ENCODE results near the gene COL23A1.

The COL23A1 gene

GRCh38 chr5:178514851-178515418 lies 75.3 kb downstream of the COL23A1 start:
- H3K27me3 ChIP-seq (ENCODE audit: insufficient read depth, low read length) = no peaks in the 10 kb centered on the region
- H3K9me3 ChIP-seq (ENCODE audit: insufficient read depth, low read depth, low read length) = no peaks in the 10 kb centered on the region; the same call in 1 of the 2 replicates
- no peaks in the 10 kb centered on the region for H3K4me1 ChIP-seq (ENCODE audit: insufficient read depth, low read length)

GRCh38 chr5:178511172-178511571 lies 79.0 kb downstream of the COL23A1 start:
- Histone ChIP-seq H3K4me1 (ENCODE audit: insufficient read depth, low read length) (no peaks in the 10 kb centered on the region), H3K27me3 (ENCODE audit: insufficient read depth, low read length) (no peaks in the 10 kb centered on the region), H3K36me3 (ENCODE audit: insufficient read depth, low read depth, low read length) (no peaks in the 10 kb centered on the region)

More at GRCh38 chr5:178514851-178515418, 75.3 kb downstream of the COL23A1 start:
- Histone ChIP-seq H3K4me3 (ENCODE audit: low read length) (no peak overlapping the region), H3K36me3 (ENCODE audit: insufficient read depth, low read depth, low read length) (no peaks in the 10 kb centered on the region), H3K9ac (ENCODE audit: low read depth, low read length) (no peak overlapping the region), H3K27ac (ENCODE audit: low read length) (no peak overlapping the region)

GRCh38 chr5:178509491-178510057 lies 80.6 kb downstream of the COL23A1 start:
- no peak overlapping the region for H3K4me3 ChIP-seq (ENCODE audit: low read length)
- no peak overlapping the region for H3K27ac ChIP-seq (ENCODE audit: low read length)
- H3K9ac ChIP-seq (ENCODE audit: low read depth, low read length) = no peak overlapping the region
- H3K9me3 ChIP-seq (ENCODE audit: insufficient read depth, low read depth, low read length) = peaks cover 10% of the 10 kb centered on the region
- no peaks in the 10 kb centered on the region for H3K36me3 ChIP-seq (ENCODE audit: insufficient read depth, low read depth, low read length)
- H3K27me3 ChIP-seq (ENCODE audit: insufficient read depth, low read length) = no peaks in the 10 kb centered on the region
- no peaks in the 10 kb centered on the region for H3K4me1 ChIP-seq (ENCODE audit: insufficient read depth, low read length)

More at GRCh38 chr5:178511172-178511571, 79.0 kb downstream of the COL23A1 start:
- no peak overlapping the region for H3K4me3 ChIP-seq (ENCODE audit: low read length)
- no peak overlapping the region for H3K27ac ChIP-seq (ENCODE audit: low read length)
- H3K9ac ChIP-seq (ENCODE audit: low read depth, low read length) = no peak overlapping the region
- H3K9me3 ChIP-seq (ENCODE audit: insufficient read depth, low read depth, low read length) = peaks cover 10% of the 10 kb centered on the region

- Histone ChIP-seq H3K4me3 (ENCODE audit: low read length) (no peak overlapping the region), H3K27ac (ENCODE audit: low read length) (no peak overlapping the region), H3K4me1 (ENCODE audit: insufficient read depth, low read length) (no peaks in the 10 kb centered on the region), H3K27me3 (ENCODE audit: insufficient read depth, low read length) (no peaks in the 10 kb centered on the region), H3K9ac (ENCODE audit: low read depth, low read length) (no peak overlapping the region), H3K9me3 (ENCODE audit: insufficient read depth, low read depth, low read length) (peaks cover 10% of the 10 kb centered on the region), H3K36me3 (ENCODE audit: insufficient read depth, low read depth, low read length) (no peaks in the 10 kb centered on the region)
Measured at GRCh38 chr5:178507151-178507932, 82.9 kb downstream of the COL23A1 start.

GRCh38 chr5:178505639-178506407 lies 84.4 kb downstream of the COL23A1 start:
- no peak overlapping the region for H3K9ac ChIP-seq (ENCODE audit: low read depth, low read length)
- no peak overlapping the region for H3K27ac ChIP-seq (ENCODE audit: low read length)
- H3K27me3 ChIP-seq (ENCODE audit: insufficient read depth, low read length) = no peaks in the 10 kb centered on the region
- no peaks in the 10 kb centered on the region for H3K36me3 ChIP-seq (ENCODE audit: insufficient read depth, low read depth, low read length)
- no peak overlapping the region for H3K4me3 ChIP-seq (ENCODE audit: low read length)
- no peaks in the 10 kb centered on the region for H3K4me1 ChIP-seq (ENCODE audit: insufficient read depth, low read length)
- H3K9me3 ChIP-seq (ENCODE audit: insufficient read depth, low read depth, low read length) = peaks cover 10% of the 10 kb centered on the region

- H3K27ac ChIP-seq (ENCODE audit: low read length) = no peak overlapping the region
- peaks cover 10% of the 10 kb centered on the region for H3K9me3 ChIP-seq (ENCODE audit: insufficient read depth, low read depth, low read length)
- no peaks in the 10 kb centered on the region for H3K36me3 ChIP-seq (ENCODE audit: insufficient read depth, low read depth, low read length)
- H3K27me3 ChIP-seq (ENCODE audit: insufficient read depth, low read length) = no peaks in the 10 kb centered on the region
- no peaks in the 10 kb centered on the region for H3K4me1 ChIP-seq (ENCODE audit: insufficient read depth, low read length)
- no peak overlapping the region for H3K4me3 ChIP-seq (ENCODE audit: low read length)
- H3K9ac ChIP-seq (ENCODE audit: low read depth, low read length) = no peak overlapping the region
Measured at GRCh38 chr5:178504340-178504960, 85.7 kb downstream of the COL23A1 start.

GRCh38 chr5:178502401-178503100 lies 87.6 kb downstream of the COL23A1 start:
- Histone ChIP-seq H3K4me3 (ENCODE audit: low read length) (no peak overlapping the region), H3K9me3 (ENCODE audit: insufficient read depth, low read depth, low read length) (peaks cover 1% of the 10 kb centered on the region; the same call in 1 of the 2 replicates), H3K9ac (ENCODE audit: low read depth, low read length) (no peak overlapping the region), H3K27me3 (ENCODE audit: insufficient read depth, low read length) (no peaks in the 10 kb centered on the region), H3K27ac (ENCODE audit: low read length) (no peak overlapping the region), H3K4me1 (ENCODE audit: insufficient read depth, low read length) (no peaks in the 10 kb centered on the region), H3K36me3 (ENCODE audit: insufficient read depth, low read depth, low read length) (no peaks in the 10 kb centered on the region)

GRCh38 chr5:178499352-178499751 lies 90.8 kb downstream of the COL23A1 start:
- Histone ChIP-seq H3K4me1 (ENCODE audit: insufficient read depth, low read length) (no peaks in the 10 kb centered on the region), H3K27me3 (ENCODE audit: insufficient read depth, low read length) (no peaks in the 10 kb centered on the region), H3K4me3 (ENCODE audit: low read length) (no peak overlapping the region), H3K9me3 (ENCODE audit: insufficient read depth, low read depth, low read length) (no peaks in the 10 kb centered on the region), H3K36me3 (ENCODE audit: insufficient read depth, low read depth, low read length) (no peaks in the 10 kb centered on the region), H3K9ac (ENCODE audit: low read depth, low read length) (no peak overlapping the region), H3K27ac (ENCODE audit: low read length) (no peak overlapping the region)

- Histone ChIP-seq H3K27ac (ENCODE audit: low read length) (no peak overlapping the region), H3K9me3 (ENCODE audit: insufficient read depth, low read depth, low read length) (no peaks in the 10 kb centered on the region), H3K36me3 (ENCODE audit: insufficient read depth, low read depth, low read length) (no peaks in the 10 kb centered on the region), H3K4me1 (ENCODE audit: insufficient read depth, low read length) (no peaks in the 10 kb centered on the region), H3K27me3 (ENCODE audit: insufficient read depth, low read length) (no peaks in the 10 kb centered on the region), H3K9ac (ENCODE audit: low read depth, low read length) (no peak overlapping the region), H3K4me3 (ENCODE audit: low read length) (no peak overlapping the region)
Measured at GRCh38 chr5:178496642-178497041, 93.6 kb downstream of the COL23A1 start.

- H3K27me3 ChIP-seq (ENCODE audit: insufficient read depth, low read length) = no peaks in the 10 kb centered on the region
- H3K9me3 ChIP-seq (ENCODE audit: insufficient read depth, low read depth, low read length) = no peaks in the 10 kb centered on the region
- H3K27ac ChIP-seq (ENCODE audit: low read length) = no peak overlapping the region
- H3K36me3 ChIP-seq (ENCODE audit: insufficient read depth, low read depth, low read length) = no peaks in the 10 kb centered on the region
- no peak overlapping the region for H3K9ac ChIP-seq (ENCODE audit: low read depth, low read length)
- no peak overlapping the region for H3K4me3 ChIP-seq (ENCODE audit: low read length)
- no peaks in the 10 kb centered on the region for H3K4me1 ChIP-seq (ENCODE audit: insufficient read depth, low read length)
Measured at GRCh38 chr5:178496214-178496613, 94.0 kb downstream of the COL23A1 start.

GRCh38 chr5:178495706-178496105 lies 94.5 kb downstream of the COL23A1 start:
- Histone ChIP-seq H3K4me3 (ENCODE audit: low read length) (no peak overlapping the region), H3K9me3 (ENCODE audit: insufficient read depth, low read depth, low read length) (no peaks in the 10 kb centered on the region), H3K27me3 (ENCODE audit: insufficient read depth, low read length) (no peaks in the 10 kb centered on the region), H3K4me1 (ENCODE audit: insufficient read depth, low read length) (no peaks in the 10 kb centered on the region), H3K27ac (ENCODE audit: low read length) (no peak overlapping the region), H3K9ac (ENCODE audit: low read depth, low read length) (no peak overlapping the region), H3K36me3 (ENCODE audit: insufficient read depth, low read depth, low read length) (no peaks in the 10 kb centered on the region)

Measured in iPS-20b (cell line).